K562 (cell line): ENCODE results near the gene RGS9.

Experiments
- ARHGAP35 ChIP-seq: fragments of 450-650 bp; IDR thresholded peaks from 2 replicates; pipeline ENCODE4 v1.6.1; 2018; ENCODE audit not compliant: partially characterized antibody
- MAX ChIP-seq: sonication (generic); formaldehyde crosslinking; IDR thresholded peaks from 2 replicates; pipeline ENCODE4 v1.9.0; 2022; ENCODE audit warnings: mild to moderate bottlenecking, missing genetic modification reagents
- MTF1 ChIP-seq: fragments of 250-450 bp; sonication (Bioruptor Pico); IDR thresholded peaks from 2 replicates; pipeline ENCODE4 v1.9.0; 2021; ENCODE audit warnings: moderate library complexity, mild to moderate bottlenecking, inconsistent platforms, borderline replicate concordance
- POLR2AphosphoS5 ChIP-seq: IDR thresholded peaks from 2 replicates; pipeline ENCODE4 v1.6.1; 2011; ENCODE audit warnings: mild to moderate bottlenecking, low read depth, low read length, moderate library complexity; ENCODE audit not compliant: control insufficient read depth, insufficient read depth
- SREBF2 ChIP-seq: sonication (generic); formaldehyde crosslinking; IDR thresholded peaks from 2 replicates; pipeline ENCODE4 v1.4.0; 2020; ENCODE audit warnings: mild to moderate bottlenecking, missing genetic modification reagents
- TCFL5 ChIP-seq: fragments of 250-450 bp; sonication (Bioruptor Pico); conservative IDR thresholded peaks from 2 replicates; pipeline ENCODE4 v1.6.1; 2021; ENCODE audit warnings: mild to moderate bottlenecking, moderate library complexity, matching md5 sums
- ZC3H8 ChIP-seq: fragments of 450-650 bp; IDR thresholded peaks from 2 replicates; pipeline ENCODE4 v1.6.1; 2017
- TF ChIP-seq, protein P1 (sequence below): sonication (generic); formaldehyde crosslinking; IDR thresholded peaks from 2 replicates; pipeline ENCODE4 v1.8.0; 2023; ENCODE audit warnings: mild to moderate bottlenecking, missing genetic modification reagents
- TF ChIP-seq, protein P2 (sequence below), 2 experiments: fragments of 450-650 bp; formaldehyde crosslinking in 1 of 2; IDR thresholded peaks; 2 replicates each; pipeline versions ENCODE4 v1.4.0 to v1.6.1; 2014 to 2020; ENCODE audit warnings: mild to moderate bottlenecking in 2 of 2, borderline replicate concordance in 1 of 2, low read depth in 1 of 2

DNA sequence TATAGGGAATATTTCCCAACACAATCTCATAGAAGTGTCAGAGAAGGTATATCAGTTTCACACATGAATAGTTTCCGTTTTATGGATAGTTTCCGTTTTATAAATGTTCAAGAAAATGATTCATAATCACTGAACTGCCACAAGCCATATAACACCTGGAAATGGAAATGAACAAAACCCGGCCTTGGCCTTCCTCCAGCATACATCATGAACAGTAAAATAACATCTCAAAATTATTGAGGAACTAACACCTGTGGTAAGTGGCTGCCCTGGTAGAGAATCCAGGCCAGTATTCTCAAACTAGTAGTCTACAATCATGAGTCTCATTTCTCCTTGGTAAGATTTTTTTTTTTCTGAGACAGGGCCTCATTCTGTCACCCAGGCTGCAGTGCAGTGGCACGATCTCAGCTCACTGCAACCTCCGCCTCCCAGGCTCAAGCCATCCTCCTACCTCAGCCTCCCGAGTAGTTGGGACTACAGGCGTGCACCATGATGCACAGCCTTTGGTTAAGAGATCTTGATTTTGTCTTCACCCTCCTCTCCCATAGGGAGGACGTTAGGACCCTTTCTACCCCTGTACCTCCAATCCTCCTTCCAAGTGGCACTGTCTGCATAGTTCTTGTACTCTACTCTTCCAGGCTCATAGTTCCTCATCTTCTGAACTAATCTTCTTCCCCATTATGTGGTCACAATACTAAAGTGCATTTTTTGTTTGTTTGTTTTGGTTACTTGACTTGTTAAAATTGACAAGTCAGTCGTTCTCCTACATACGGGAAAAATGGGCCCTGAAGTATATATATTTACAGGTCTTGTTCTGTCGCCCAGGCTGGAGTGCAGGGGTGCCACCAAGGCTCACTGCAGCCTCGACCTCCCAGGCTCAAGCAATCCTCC, 15.0 kb upstream of the RGS9 start:
- TF ChIP-seq MAX (CRISPR knock-in tag) (no peak), POLR2AphosphoS5 (no peak), TCFL5 (no peak), SREBF2 (CRISPR knock-in tag) (no peak), ARHGAP35 (no peak), MTF1 (CRISPR knock-in tag) (no peak), ZC3H8 (no peak)
- TF ChIP-seq, protein P1, sequence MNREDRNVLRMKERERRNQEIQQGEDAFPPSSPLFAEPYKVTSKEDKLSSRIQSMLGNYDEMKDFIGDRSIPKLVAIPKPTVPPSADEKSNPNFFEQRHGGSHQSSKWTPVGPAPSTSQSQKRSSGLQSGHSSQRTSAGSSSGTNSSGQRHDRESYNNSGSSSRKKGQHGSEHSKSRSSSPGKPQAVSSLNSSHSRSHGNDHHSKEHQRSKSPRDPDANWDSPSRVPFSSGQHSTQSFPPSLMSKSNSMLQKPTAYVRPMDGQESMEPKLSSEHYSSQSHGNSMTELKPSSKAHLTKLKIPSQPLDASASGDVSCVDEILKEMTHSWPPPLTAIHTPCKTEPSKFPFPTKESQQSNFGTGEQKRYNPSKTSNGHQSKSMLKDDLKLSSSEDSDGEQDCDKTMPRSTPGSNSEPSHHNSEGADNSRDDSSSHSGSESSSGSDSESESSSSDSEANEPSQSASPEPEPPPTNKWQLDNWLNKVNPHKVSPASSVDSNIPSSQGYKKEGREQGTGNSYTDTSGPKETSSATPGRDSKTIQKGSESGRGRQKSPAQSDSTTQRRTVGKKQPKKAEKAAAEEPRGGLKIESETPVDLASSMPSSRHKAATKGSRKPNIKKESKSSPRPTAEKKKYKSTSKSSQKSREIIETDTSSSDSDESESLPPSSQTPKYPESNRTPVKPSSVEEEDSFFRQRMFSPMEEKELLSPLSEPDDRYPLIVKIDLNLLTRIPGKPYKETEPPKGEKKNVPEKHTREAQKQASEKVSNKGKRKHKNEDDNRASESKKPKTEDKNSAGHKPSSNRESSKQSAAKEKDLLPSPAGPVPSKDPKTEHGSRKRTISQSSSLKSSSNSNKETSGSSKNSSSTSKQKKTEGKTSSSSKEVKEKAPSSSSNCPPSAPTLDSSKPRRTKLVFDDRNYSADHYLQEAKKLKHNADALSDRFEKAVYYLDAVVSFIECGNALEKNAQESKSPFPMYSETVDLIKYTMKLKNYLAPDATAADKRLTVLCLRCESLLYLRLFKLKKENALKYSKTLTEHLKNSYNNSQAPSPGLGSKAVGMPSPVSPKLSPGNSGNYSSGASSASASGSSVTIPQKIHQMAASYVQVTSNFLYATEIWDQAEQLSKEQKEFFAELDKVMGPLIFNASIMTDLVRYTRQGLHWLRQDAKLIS (CRISPR knock-in tag), result no peak
- TF ChIP-seq, protein P2, sequence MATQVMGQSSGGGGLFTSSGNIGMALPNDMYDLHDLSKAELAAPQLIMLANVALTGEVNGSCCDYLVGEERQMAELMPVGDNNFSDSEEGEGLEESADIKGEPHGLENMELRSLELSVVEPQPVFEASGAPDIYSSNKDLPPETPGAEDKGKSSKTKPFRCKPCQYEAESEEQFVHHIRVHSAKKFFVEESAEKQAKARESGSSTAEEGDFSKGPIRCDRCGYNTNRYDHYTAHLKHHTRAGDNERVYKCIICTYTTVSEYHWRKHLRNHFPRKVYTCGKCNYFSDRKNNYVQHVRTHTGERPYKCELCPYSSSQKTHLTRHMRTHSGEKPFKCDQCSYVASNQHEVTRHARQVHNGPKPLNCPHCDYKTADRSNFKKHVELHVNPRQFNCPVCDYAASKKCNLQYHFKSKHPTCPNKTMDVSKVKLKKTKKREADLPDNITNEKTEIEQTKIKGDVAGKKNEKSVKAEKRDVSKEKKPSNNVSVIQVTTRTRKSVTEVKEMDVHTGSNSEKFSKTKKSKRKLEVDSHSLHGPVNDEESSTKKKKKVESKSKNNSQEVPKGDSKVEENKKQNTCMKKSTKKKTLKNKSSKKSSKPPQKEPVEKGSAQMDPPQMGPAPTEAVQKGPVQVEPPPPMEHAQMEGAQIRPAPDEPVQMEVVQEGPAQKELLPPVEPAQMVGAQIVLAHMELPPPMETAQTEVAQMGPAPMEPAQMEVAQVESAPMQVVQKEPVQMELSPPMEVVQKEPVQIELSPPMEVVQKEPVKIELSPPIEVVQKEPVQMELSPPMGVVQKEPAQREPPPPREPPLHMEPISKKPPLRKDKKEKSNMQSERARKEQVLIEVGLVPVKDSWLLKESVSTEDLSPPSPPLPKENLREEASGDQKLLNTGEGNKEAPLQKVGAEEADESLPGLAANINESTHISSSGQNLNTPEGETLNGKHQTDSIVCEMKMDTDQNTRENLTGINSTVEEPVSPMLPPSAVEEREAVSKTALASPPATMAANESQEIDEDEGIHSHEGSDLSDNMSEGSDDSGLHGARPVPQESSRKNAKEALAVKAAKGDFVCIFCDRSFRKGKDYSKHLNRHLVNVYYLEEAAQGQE (IDR thresholded peaks at IDR 0.05; ENCODE audit: borderline replicate concordance), result no peak
- TF ChIP-seq, protein P2 (CRISPR knock-in tag; IDR thresholded peaks at IDR 0.05; ENCODE audit: low read depth), result no peak
